ENCODE measurements around the gene PFKFB4.
A peak's percentile ranks its signal among the peaks of the same experiment; 100 is the strongest.
"Not testable (repeated sequence)": the region's sequence is repeated elsewhere in the genome, so short reads cannot be mapped to it uniquely, and the experiment has no call there.

Gene PFKFB4

DNA sequence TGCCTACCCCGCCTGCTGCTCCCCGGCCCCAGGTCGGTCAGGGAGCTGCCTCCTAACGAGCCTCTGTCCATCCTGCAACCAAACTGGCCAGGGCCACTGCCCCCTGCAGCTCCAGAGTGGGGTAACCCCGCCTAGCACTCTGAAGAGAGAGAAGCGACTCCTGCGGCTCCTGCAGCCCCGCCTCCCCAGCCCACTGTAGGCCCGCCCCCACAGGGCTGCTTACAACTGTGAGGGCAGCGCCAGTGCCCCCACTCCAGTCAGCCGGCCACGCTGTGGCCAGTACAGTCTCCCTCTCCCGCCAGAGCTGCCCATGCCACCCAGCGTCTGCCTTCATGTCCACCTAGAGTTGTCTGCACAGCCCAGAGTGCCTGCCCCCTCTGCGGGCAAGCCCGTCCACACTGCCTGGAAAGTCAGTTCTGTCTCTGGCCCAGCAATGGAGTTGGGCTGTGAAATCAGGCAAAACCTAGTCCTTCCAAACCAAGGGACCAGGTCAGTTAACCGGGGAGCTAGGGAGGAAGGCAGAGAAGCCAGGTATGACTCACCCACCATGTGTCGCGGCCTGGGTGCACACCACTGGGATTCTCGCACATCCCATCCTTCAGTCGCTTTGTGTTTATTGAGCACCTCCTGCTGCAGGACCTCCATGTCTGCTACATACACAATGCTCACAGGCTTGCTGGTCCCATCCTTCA is 4.6 kb upstream of the PFKFB4 start:
- DNase-seq (ENCODE audit: low spot score) = peak; percentile 77

GRCh38 chr3:48560648-48561018 is 4.0 kb upstream of the PFKFB4 start:
- peak; percentile 15 for DNase-seq (ENCODE audit: low spot score)

DNA sequence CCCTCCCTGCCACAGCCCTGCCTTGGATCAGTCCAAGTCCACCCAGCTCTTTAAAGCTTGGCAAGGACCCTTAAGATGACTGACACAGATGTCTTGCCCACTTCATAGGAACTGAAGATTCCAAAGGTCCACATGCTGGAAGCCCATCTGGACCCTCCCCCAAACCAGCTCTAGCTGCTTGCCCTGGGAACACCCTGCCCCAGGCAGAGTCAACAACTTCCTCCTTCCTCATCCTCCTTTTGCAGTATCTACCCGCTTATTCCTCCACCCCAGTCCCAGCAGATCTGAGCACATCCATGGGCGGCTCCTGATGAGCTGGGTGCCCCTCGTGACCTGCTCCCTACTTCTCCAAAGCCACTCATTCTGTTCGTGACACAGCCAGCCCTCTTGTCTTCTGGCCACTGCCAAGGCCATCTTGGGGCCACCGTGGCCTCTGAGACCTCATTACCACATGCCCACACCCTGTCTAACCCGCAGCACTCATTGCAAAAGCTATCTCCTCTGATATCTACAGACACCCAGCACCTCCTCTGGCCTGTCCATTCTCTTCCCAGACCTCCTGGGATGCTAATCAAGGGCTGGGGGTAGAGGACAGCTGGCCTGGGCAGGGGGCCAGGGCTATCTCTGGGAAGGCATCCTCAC is 2.0 kb upstream of the PFKFB4 start:
- peak; percentile 14 for DNase-seq (ENCODE audit: low spot score)

DNA sequence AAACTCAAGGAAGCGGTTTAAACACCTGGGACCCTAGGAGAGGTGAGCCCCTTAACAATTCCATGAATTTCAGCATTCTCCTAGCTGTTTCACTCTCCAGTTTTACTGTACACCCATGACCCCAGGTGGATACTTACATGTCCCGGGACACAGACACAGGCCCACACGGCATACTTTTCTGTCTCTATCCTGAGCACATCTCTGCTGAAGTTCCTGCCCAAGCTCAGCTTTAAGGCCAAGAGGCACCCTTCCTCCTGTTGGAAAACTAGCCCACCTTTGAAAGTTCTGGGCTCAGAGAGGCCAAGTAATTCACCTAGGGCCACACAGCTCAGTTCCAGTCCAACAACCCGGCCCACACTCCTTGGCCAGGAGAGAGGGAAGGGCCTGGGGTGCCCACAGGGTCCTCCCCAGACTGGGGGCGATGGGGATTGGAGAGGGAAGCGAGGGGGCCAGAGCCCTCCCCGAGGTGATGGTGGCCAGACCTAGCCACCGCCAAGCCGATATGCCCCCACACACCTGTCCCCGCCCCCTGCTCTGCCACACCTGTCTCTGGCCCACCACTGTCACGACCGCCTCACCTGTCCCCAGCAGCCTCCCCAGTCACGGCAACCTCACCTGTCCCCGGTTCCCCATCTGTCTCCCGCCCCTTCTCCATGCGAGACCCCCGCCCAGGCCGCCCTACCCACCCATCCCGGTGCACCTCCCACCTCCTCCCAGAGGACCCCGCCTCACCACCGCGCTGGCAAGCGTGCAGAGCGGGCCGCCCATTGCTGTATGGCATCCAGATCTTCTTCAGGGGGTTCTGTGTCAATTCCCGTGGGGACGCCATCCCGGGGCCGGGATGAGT is 431 bp downstream of the PFKFB4 start:
- no peak for DNase-seq (ENCODE audit: low spot score)

GRCh38 chr3:48555231-48555948 is 1.2 kb downstream of the PFKFB4 start:
- DNase-seq (ENCODE audit: low spot score) = peak; percentile 24

- DNase-seq (ENCODE audit: low spot score) = no peak
Measured at GRCh38 chr3:48553886-48554845, 2.4 kb downstream of the PFKFB4 start.

- DNase-seq (ENCODE audit: low spot score) = no peak
Measured at GRCh38 chr3:48553361-48553760, 3.2 kb downstream of the PFKFB4 start.

DNA sequence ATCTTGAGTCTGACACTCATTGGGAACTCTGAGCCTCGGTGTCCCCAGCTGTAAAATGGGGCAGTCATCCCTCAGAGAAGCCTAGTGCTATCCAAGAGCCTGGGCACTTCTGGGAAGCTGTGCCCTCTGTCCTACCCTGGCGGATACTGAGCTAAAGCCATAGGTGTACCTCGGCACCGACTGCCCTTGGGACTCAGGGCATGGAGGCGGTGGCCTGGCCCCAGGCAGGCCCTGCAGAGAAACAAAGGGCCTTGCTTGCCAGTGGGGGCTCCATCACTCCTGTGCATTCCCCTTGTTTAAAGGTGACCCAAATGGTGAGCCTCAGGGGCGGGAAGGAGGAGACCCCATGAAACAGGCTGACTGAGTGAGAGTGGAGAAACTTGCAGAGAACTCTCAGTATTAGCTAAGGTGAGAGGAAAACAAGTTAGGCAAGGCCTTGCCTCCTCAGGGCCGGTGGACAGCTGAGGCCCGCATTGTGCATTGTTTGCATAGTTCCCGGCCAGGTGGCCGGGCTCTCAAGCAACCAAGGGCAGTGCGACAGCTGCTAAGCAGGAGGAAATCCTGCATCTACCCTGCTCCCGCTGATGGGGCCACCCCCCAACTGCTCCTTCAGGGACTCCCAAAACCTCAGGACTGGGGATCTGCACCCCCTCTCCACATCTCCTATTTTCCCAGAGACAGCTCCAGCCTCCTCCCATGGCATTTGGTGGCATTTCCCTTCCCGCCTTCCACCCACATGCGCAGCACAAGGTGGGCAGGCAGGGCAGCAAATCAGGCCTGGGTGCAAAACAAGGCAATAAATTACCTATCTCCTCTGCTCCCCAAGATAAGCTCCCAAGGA is 4.3 kb downstream of the PFKFB4 start:
- DNase-seq (ENCODE audit: low spot score) = no peak

GRCh38 chr3:48551651-48552050 is 5.0 kb downstream of the PFKFB4 start:
- not testable (repeated sequence) for DNase-seq (ENCODE audit: low spot score)

- peak; percentile 78 for DNase-seq (ENCODE audit: low spot score)
Measured at GRCh38 chr3:48548729-48549705, 7.6 kb downstream of the PFKFB4 start.

- DNase-seq (ENCODE audit: low spot score) = no peak
Measured at GRCh38 chr3:48548126-48548525, 8.5 kb downstream of the PFKFB4 start.

- DNase-seq (ENCODE audit: low spot score) = no peak
Measured at GRCh38 chr3:48546203-48546829, 10.3 kb downstream of the PFKFB4 start.

DNA sequence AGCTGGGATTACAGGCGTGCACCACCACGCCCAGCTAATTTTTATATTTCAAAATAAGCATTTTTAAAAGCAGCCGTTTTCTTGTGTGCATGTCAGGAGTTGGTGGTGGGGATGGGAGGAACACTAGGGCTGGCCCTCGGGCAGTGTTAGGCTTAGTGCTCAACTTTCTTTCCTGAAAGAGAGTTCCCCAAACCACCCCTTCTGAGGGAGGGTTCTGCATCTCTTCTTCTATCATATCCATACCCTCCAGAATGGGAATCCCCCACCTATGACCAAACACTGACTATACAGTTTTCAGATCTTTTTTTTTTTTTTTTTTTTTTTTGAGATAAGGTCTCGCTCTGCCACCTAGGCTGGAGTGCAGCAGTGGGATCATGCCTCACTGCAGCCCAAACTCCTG is 12.5 kb downstream of the PFKFB4 start:
- DNase-seq (ENCODE audit: low spot score) = no peak

DNA sequence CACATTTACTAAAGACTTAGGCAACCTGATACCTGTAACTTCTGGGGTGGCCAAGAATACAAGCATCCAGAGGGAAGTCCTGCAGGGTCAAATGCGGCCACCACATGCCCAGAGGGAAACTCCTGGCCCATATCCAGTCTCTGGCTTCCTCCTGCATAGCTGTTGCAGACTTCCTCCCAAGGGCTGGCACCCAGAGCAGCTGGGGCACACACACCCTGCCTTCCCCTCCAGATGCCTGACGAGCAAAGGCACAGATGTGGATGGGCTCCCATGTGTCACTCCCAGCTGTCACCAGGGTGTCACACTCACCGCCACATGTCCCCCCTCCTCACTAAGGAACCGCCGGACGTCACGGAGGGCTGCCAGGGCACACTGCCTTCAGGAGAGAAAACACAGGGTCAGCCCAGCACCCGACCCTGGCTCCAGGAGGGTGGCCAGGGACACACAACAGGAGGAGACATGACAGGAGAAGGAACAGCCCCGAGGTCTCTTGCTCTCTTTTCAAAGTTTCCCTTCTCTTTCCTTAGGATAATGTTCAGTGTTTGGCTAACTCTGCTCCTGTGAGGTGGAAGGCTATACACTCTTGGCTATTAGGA is 13.2 kb downstream of the PFKFB4 start:
- DNase-seq (ENCODE audit: low spot score) = no peak

DNA sequence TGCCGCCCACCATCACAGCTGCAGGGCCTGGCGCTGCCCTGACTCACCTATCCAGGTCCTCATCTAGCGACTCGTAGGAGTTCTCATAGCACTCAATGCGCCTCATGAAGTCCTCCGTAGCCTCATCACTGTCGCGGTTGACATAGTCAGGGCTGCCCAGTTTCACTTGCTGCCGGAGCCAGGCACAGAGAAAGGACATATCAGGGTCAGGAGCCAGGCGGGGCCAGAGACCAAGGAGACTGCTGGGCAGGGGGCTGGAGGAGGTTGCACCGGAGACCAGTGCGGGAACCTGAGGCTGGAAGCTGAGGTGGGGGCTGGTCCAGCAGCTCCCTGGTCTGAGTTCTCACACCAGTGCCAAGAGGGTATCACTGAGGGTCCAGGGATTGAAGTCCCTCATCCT is 18.2 kb downstream of the PFKFB4 start:
- DNase-seq (ENCODE audit: low spot score) = no peak

DNA sequence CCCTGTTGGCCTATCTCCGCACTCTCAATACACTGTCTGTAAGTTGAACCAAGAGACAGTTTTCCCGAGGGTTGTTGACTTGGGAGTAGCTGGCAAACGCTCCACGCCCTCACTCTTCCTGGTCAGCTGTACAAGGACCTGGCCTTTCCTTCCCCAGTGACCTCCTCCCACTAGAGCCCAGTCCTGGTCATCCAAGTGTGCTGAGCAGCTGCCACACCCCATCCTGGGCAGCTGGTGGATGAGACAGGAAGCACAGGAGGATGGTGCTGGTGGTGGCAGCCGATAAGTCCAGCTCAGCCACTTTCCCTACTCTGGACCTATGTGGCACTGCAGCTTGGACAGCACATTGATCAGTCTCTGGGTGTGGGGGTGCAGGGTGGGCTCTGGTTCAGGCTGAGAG is 19.8 kb downstream of the PFKFB4 start:
- DNase-seq (ENCODE audit: low spot score) = no peak

DNA sequence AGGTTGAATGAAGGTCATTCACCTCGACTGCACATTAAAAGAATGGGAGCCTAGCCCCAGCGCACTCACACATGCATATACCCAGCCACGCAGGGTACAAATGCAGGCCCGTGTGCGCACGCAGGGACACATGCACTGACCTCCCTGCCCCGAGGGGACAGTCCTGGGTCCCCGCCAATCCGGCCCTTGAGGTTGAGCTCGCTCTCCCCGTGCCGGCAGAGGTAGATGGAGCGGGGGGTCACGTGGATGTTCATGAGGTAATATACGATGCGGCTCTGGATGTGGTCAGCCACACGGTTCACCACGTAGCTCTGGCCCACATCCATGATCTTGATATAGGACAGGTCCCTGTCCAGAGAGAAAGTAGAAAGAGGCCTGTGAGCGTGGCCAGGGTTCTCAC is 20.5 kb downstream of the PFKFB4 start:
- no peak for DNase-seq (ENCODE audit: low spot score)

DNA sequence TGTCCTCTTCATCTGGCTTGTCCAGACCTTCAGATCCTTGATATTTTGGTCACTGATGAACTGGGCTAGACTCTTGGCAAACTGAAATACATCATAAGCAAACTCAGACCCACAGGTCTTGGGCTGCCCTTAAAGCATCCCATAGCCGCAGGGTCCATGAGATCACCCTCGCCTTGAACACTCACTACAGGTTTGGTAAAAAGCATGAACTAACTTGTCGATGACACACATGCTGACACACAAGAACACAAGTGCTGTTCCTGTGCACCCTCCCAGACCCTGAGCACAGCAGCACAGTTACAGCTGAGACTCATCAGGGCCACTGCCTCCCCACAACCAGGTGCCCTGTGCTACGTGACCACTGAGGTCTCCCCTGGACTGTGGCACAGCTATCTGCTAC is 21.0 kb downstream of the PFKFB4 start:
- no peak for DNase-seq (ENCODE audit: low spot score)

All from SK-N-DZ (cell line).